Measurements from ENCODE around the gene HPSE2.

HPSE2 gene

DNA sequence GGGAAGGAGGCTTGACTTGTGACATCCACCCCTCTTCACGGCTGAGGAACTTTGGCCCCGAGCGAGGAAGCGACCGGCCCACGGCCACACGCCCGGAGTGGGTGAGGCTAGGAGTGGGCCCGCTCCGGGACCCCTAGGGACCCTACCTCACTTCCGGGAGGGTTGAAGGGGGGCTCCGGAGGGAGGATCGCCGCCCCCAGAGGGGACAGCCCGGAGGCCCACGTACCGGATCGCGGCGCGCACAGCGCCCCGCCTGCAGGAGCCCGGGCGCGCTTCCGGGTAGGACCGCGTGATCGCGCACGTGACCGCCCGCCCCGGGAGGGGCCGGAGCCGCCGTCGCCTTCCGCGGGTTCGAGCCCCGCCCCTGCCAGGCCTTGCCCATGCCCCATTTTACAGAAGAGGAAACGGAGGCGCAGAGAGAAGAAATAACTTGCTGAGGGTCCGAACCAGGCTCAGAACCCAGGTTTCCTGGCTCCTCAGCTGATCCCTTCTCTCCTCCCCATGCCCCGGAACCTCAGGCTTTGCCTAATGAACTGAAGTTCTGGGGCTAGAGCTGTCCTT lies 788.9 kb downstream of the HPSE2 start, which contains the start of gene HPS1:
TSS of gene HPS1 (minus strand) at position 275 of the 561 bp plus-strand sequence. CDS start 3,695 bp downstream, outside the sequence.
- TF ChIP-seq GATA2 (IDR thresholded peaks at IDR 0.05; ENCODE audit: low read depth, low read length) = no peak
- TF ChIP-seq GATA3 (IDR thresholded peaks at IDR 0.05; ENCODE audit: low read depth, low read length) = no peak

DNA sequence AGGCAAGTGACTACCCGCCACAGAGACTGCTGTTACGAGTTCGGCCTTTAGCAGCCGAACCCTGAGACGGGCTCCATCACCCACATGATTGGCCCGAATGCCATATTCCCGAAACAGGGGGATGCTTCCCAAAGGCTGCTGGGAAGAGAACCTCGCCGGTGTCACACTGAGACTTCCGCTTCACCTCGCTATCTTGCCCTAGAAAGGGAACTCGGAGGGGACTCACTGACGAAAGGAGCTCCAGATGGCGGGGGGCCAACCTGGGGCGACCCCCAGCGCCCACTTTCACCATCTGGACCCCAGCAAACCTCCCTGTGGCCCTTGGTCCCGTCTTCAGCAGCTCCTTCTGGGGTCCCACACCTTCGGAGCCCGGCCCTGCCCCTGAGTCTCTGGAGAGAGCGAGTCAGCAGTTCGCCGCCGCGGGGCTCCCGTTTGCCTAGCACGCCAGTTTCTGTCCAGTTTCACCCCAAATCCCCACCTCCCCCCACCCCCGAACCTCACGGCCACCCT lies 789.4 kb downstream of the HPSE2 start:
- TF ChIP-seq GATA3 (IDR thresholded peaks at IDR 0.05; ENCODE audit: low read depth, low read length) (no peak), GATA2 (IDR thresholded peaks at IDR 0.05; ENCODE audit: low read depth, low read length) (no peak)

DNA sequence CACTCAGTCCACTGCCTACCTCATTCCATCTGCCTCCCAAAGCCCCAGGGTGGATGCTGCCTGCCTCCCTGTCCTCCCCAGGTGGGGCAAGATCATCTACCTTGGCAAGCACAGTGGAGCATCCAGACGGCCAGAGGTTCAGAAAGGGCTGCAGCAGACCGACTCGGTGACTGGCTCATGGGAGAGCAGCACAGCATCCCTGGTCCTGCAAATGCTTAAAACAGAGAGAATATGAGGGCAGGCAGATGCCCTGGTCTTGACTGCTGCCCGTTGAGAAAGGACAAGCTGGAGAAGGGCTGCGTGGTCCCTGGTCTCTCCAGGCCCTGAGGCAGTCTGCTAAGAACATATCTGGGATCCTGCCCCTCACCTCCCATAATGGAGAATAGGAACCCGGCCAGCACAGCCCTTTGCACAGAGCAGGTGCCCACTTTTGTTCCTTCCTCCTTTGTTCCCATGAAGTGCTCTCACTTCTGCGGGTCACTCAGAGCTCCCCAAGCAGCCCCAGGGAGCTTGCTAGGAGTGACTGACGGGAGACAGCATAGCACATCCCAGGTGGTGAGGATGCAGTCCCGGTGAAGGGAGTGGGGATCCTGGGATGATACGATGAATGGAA lies 790.3 kb downstream of the HPSE2 start:
- TF ChIP-seq GATA2 (IDR thresholded peaks at IDR 0.05; ENCODE audit: low read depth, low read length) (no peak), GATA3 (IDR thresholded peaks at IDR 0.05; ENCODE audit: low read depth, low read length) (no peak)

DNA sequence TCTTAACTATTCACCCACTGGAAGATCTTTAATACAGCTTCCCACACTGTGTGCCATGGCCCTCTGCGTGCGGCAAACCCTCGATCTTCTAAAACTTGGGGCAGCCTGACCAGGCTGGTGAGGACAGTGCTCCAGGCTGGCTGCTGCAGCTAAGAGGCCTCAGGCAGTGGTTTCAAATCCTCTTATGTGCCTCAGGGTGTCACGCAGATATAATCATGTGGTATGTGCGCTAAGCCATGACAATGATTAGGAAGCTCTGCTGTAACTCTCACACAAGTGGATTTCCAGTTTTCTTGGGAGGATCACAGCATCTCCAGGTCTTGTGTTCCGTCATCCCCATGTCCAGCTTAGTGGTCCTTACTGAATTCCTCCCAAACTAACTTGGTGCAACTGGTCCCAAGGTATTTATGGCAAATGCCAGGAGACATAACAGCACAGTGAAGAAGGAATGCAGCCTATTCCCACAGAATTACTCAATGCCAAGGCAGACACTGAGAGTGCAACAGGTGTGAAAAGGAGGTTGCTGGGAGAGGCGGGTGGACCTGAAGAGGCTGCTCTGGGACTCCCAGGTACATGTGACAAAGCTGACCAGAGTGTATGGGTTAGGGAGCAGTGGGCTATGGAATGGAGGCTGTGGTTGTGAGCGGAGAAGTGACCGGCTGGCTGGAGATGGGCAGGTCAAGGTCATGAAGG lies 791.2 kb downstream of the HPSE2 start:
- TF ChIP-seq GATA3 (IDR thresholded peaks at IDR 0.05; ENCODE audit: low read depth, low read length) (no peak), GATA2 (IDR thresholded peaks at IDR 0.05; ENCODE audit: low read depth, low read length) (no peak)

DNA sequence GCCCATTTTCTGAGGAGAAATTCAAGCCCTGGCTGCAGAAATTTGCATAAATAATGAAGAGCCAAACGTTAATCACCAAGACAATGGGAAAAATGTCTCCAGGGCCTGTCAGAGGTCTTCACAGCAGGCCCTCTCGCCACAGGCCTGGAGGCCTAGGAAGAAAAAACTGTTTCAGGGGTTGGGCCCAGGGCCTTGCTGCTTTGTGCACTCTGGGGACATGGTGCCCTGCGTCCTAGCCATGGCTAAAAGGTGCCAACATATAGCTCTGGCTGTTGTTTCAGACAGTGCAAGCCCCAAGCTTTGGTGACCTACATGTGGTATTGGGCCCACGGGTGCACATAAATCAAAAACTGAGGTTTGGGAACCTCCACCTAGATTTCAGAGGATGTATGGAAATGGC lies 796.9 kb downstream of the HPSE2 start:
- TF ChIP-seq GATA3 (IDR thresholded peaks at IDR 0.05; ENCODE audit: low read depth, low read length) = no peak
- no peak for TF ChIP-seq GATA2 (IDR thresholded peaks at IDR 0.05; ENCODE audit: low read depth, low read length)

DNA sequence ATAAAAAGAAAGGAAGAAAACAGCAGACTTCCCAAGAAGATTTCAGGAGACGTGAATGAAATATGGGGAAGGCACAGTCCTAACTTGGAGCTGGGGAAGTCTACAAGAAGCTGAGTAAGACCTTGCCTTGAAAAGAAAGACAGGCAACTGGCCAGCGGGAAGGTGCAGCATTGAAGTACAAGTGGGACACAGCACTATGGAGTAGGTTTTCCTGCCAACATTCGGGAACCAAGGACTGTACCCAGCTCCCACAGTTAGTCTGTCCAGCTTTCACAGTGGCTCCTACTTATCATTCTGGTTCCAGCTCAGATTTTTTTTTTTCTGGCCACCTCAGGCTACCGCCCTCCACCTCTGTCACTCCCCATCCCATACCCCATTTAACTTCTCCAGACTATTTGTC lies 798.9 kb downstream of the HPSE2 start:
- TF ChIP-seq GATA3 (IDR thresholded peaks at IDR 0.05; ENCODE audit: low read depth, low read length) (no peak), GATA2 (IDR thresholded peaks at IDR 0.05; ENCODE audit: low read depth, low read length) (no peak)

DNA sequence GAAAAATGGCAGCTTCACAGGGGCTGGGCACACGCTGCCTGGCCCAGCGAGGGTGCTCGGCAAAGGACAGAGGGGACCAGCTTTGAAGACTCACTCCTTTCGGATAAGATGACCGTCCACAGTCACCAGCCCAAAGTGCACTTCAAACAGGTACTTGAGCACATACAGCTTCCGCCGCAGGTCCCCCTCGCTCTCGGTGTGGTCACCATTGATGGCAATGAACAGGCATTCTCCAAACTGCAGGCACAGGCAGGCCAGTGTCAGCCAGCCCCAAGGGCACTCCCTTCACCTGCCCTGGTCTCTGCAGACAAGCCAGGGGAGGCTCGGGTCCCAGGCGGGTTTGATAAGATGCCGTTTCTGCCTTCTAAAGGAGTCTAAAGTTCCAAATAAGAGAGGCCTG lies 800.5 kb downstream of the HPSE2 start:
- no peak for TF ChIP-seq GATA2 (IDR thresholded peaks at IDR 0.05; ENCODE audit: low read depth, low read length)
- TF ChIP-seq GATA3 (IDR thresholded peaks at IDR 0.05; ENCODE audit: low read depth, low read length) = no peak

DNA sequence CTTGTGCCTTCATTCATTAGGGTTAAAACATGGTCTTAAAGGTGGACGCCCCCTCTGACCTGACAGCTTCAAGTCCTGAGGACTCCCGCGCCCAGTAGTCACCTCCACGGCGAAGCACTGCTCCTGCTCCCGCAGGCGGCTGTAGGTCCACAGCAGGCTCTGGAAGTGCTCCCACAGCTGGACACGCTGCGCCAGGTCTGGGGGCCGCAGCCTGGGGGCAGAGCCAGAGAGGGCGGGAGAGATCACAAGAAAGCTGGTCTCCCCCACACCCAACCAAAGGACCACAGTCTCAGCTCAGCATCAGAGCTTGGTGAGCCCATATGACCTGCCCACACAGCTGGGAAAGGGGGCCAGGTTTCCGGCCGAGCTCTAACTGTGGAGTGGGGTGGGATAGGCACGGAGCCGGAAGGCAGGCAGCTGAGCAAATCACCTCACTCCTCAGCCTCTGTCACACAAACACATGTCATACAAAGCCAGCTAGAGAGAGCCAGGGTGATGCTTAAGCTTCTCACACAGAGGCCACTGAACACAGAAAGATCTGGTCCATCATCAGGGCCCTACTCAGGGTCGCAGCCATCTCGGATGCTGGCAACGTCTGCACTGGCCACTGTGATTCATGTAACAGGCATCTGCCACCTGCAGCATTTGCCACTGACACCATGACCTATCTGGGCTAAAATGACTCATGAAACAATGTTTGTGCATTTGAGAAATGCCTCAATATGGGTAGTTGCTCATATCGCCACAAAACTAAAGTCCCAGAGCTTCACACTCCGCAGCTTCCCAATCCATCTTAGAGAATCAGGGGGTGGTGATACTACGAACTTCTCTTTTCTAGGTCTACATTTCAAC lies 801.5 kb downstream of the HPSE2 start:
- TF ChIP-seq GATA3 (IDR thresholded peaks at IDR 0.05; ENCODE audit: low read depth, low read length) = no peak
- TF ChIP-seq GATA2 (IDR thresholded peaks at IDR 0.05; ENCODE audit: low read depth, low read length) = no peak

DNA sequence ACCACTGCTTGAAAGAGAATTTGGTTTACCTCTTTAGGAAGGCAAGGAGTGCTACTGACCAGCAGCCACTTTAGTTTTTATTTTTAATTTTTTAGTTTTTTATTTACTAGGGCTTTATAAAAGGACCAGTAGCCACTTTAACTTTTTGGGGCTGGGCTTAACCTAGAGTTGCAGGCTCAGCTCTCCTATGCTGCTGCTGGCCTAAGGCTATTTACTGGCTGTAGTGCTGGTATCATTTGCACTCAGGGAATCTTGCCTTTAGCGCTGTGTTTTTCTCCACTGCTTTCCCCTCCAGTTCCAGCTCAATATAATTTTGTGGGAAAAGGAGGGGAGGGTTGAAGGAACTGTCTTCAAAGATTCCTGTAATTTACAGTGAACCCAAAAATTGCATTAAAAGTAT lies 802.3 kb downstream of the HPSE2 start:
- no peak for TF ChIP-seq GATA2 (IDR thresholded peaks at IDR 0.05; ENCODE audit: low read depth, low read length)
- no peak for TF ChIP-seq GATA3 (IDR thresholded peaks at IDR 0.05; ENCODE audit: low read depth, low read length)

DNA sequence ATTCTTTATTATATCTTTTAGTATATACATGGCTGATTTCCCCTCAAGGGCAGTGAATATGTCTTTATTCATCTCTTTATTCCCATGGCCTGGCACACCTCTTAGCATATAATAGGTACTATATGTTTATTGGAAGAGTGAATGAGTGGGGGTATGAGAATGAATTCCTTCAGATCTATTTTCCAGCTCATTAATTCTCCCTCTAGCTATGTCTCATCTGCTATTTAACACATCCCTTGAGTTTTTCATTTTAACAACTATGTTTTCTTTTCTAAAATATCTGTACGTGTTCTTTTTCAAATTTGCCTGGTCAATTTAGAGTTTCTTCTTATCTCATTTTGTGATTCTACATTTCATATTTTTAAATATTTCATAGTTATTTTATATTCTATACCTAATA lies 803.3 kb downstream of the HPSE2 start:
- TF ChIP-seq GATA3 (IDR thresholded peaks at IDR 0.05; ENCODE audit: low read depth, low read length) = no peak
- no peak for TF ChIP-seq GATA2 (IDR thresholded peaks at IDR 0.05; ENCODE audit: low read depth, low read length)

DNA sequence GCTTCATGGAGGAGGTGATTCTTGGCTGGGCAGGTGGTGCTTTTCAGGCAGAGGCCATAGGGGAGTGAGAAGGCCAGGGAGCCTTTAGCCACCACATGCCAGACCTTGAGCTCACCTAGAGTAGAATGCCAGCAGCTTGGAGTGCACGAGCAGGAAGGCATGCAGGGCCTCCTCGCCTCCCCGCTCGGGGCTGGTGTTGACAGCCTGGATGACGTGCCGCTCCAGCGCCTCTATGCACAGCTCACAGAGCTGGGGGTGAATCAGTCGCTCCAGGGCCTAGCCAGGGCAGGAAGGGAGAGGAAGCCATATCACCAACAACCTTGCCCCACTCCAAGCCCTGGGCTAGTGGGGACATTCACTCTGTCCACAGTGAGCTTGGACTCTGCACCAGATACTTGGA lies 804.6 kb downstream of the HPSE2 start:
- no peak for TF ChIP-seq GATA2 (IDR thresholded peaks at IDR 0.05; ENCODE audit: low read depth, low read length)
- TF ChIP-seq GATA3 (IDR thresholded peaks at IDR 0.05; ENCODE audit: low read depth, low read length) = no peak

DNA sequence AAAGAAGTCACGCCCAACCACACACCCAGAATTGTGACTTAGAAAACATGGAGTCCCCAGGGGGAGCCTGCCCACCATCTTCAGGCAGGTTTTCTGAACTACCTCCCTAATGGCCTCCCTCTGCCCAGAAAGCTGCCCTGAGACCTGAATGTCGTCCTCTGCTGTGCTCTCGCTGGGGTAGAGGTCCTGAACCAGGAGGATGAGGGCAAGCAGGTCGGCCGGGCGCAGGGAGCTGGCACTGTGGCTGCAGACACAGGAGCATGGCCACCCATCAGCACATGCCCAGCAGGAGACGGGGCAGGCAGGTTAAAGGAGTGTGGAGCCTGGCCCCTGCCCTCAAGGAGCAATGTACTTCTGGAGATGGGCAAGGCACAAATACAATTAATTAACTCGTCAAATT lies 805.2 kb downstream of the HPSE2 start:
- TF ChIP-seq GATA2 (IDR thresholded peaks at IDR 0.05; ENCODE audit: low read depth, low read length) (no peak), GATA3 (IDR thresholded peaks at IDR 0.05; ENCODE audit: low read depth, low read length) (no peak)

DNA sequence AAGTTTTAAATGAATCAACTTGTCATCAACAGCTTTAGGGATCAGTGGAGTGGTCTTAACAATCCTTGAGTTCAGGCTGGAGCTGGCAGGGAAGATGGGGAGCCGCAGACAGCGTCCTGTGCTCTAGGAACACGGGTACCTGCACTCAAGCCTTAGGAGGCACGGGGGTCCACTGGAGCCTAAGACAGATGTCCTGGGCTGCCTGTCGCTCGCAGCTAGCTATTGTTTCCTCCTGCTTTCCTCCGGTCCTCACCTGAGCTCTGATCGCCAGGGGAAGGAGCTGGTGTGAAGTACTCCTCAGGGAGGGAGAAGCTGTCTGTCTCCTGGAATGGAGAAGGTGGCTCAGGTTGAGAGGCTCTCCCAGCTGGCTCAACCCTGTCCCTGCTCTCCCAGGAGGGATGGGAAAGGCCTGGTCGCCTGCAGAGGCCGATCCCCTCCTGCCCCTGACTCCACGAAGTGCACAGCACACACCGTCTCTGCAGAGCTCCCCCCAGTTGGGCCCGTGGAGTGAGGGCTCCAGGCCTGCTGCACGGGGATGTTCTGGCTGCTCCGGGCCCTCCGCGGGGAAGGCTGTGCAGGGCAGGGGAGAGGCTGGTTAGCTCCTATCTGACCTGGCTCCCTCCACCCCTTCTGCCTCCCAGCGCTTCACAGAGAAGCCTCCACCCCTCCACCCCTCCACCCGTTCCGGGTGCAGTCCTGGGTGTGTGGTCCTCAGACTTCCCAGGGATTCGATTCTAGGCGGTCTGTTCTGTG lies 806.2 kb downstream of the HPSE2 start:
- TF ChIP-seq GATA2 (IDR thresholded peaks at IDR 0.05; ENCODE audit: low read depth, low read length) = no peak
- TF ChIP-seq GATA3 (IDR thresholded peaks at IDR 0.05; ENCODE audit: low read depth, low read length) = no peak

Data from SH-SY5Y (cell line).